Activated naive CD4-positive, alpha-beta T cell treated with anti-CD3 and anti-CD28 coated beads, Interleukin-2, amount 50 U/mL, for 24 hours (primary cell): ENCODE results near the gene CD44.

Source experiments
- H3K27ac Mint-ChIP-seq: one replicate; pipeline ENCODE4 v1.8.0; 2021; ENCODE audit warnings: mild to moderate bottlenecking, mixed read lengths
- H3K27me3 Mint-ChIP-seq: one replicate; pipeline ENCODE4 v1.8.0; 2021; ENCODE audit warnings: mixed read lengths
- H3K36me3 Mint-ChIP-seq: one replicate; pipeline ENCODE4 v1.8.0; 2021; ENCODE audit warnings: mixed read lengths
- H3K4me1 Mint-ChIP-seq: one replicate; pipeline ENCODE4 v1.8.0; 2021; ENCODE audit warnings: mixed read lengths
- H3K4me3 Mint-ChIP-seq: one replicate; pipeline ENCODE4 v1.8.0; 2021; ENCODE audit warnings: mild to moderate bottlenecking, mixed read lengths
- H3K9me3 Mint-ChIP-seq: one replicate; pipeline ENCODE4 v1.8.0; 2021; ENCODE audit warnings: mixed read lengths

CD44 gene

DNA sequence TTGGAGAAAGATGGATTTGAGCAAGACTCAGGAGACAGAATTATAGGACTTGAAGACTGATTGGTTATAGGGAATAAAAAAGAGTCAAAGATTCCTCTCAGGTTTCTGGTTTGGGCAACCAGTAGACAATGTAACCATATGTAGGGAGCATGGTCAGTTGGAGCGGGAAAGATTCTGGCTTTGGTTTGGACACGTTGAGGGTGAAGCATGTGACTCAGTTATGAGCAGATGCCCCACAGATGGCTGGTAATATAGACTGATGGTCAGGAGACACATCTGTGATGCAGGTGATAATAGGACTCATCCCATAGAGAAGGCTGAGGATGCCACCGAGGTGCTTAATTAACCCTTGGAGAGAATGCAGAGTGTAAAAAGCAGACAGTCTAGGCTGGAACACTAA lies 132.1 kb downstream of the CD44 start:
- H3K9me3 Mint-ChIP-seq, result peaks cover 8% of the 10 kb centered on the region
- no peaks in the 10 kb centered on the region for H3K27me3 Mint-ChIP-seq
- no peaks in the 10 kb centered on the region for H3K36me3 Mint-ChIP-seq
- peaks cover 62% of the 10 kb centered on the region for H3K4me1 Mint-ChIP-seq
- H3K4me3 Mint-ChIP-seq, result no peak overlapping the region
- peak overlapping the region; percentile 32 for H3K27ac Mint-ChIP-seq

DNA sequence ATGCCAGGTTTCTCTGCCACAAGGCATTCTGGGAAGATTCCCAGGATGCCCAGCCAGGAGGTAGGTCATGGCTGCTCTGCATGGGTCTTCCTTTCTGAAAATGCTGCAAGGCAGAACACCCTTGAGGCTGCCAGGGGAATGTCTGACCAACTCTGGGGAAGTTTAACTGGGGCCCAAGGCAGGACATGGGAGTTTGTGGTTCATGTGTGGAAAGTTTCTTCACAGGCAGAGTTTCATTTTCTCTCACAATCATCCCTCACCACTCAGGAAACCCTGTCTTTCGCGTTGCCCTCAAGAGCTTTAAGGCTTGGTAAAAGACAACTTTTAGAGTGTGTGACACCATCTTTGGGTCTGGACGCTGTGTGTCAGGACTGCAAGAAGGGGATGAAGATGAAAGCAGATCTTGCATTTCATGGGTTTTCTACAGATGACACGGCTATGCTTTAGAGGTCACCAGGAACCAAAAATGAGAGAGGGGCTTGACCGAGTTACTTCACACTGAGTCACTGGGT lies 133.5 kb downstream of the CD44 start:
- peaks cover 8% of the 10 kb centered on the region for H3K9me3 Mint-ChIP-seq
- H3K27me3 Mint-ChIP-seq, result no peaks in the 10 kb centered on the region
- H3K27ac Mint-ChIP-seq, result peak overlapping the region; percentile 79
- peak overlapping the region; percentile 51 for H3K4me3 Mint-ChIP-seq
- peaks cover 58% of the 10 kb centered on the region for H3K4me1 Mint-ChIP-seq
- H3K36me3 Mint-ChIP-seq, result no peaks in the 10 kb centered on the region

GRCh38 chr11:35274909-35275785 lies 136.2 kb downstream of the CD44 start:
- Mint-ChIP-seq H3K4me1 (peaks cover 58% of the 10 kb centered on the region), H3K27me3 (no peaks in the 10 kb centered on the region), H3K4me3 (no peak overlapping the region)

GRCh38 chr11:35275786-35276170 lies 136.8 kb downstream of the CD44 start:
- H3K4me3 Mint-ChIP-seq, result no peak overlapping the region
- H3K9me3 Mint-ChIP-seq, result peaks cover 5% of the 10 kb centered on the region
- H3K27ac Mint-ChIP-seq, result no peak overlapping the region
- peaks cover 54% of the 10 kb centered on the region for H3K4me1 Mint-ChIP-seq
- H3K27me3 Mint-ChIP-seq, result no peaks in the 10 kb centered on the region
- H3K36me3 Mint-ChIP-seq, result no peaks in the 10 kb centered on the region

More at GRCh38 chr11:35274909-35275785, 136.2 kb downstream of the CD44 start:
- H3K9me3 Mint-ChIP-seq, result peaks cover 8% of the 10 kb centered on the region
- H3K27ac Mint-ChIP-seq, result no peak overlapping the region
- H3K36me3 Mint-ChIP-seq, result no peaks in the 10 kb centered on the region

GRCh38 chr11:35276396-35277145 lies 137.6 kb downstream of the CD44 start:
- Mint-ChIP-seq H3K36me3 (no peaks in the 10 kb centered on the region), H3K4me1 (peaks cover 47% of the 10 kb centered on the region), H3K4me3 (no peak overlapping the region), H3K27ac (no peak overlapping the region), H3K27me3 (no peaks in the 10 kb centered on the region), H3K9me3 (no peaks in the 10 kb centered on the region)

DNA sequence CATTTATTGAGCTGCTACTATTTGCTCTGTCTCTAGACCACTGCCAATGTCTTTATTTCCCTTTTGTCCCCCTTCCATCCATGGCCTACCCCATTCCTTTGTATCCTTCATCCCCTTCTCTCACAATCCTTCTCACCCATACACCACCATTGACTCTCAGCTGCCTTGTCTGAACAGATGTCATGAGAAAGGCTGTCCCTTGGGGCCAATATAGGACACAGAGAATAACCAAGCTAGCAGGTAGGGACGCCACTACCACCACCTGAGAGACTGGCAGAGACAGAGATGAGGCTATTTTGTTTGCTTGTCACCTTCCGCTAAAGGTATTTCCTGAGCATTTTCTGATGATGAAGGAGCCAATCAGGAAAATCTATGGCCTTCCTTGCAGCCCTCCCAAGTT lies 138.9 kb downstream of the CD44 start:
- Mint-ChIP-seq H3K4me1 (peaks cover 37% of the 10 kb centered on the region), H3K27me3 (no peaks in the 10 kb centered on the region), H3K36me3 (no peaks in the 10 kb centered on the region), H3K9me3 (no peaks in the 10 kb centered on the region), H3K4me3 (no peak overlapping the region), H3K27ac (no peak overlapping the region)

DNA sequence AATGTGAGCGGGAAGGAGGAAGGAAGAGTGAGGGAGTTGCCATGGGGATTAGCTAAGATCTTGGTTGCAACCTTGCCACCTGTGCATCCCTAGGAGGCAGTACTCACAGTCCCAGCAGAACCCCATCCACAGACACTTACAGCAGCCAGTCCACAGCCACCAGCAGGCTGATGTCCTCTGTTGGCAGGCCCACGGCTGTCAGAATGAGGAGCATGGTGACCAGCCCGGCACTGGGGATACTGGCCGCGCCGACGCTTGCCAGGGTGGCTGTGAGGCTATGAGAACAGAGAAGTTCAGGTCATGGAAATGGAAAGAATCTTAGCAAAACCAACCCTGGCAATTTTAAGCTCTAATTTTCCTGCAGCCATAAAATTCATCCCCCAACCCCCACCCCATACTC lies 141.8 kb downstream of the CD44 start:
- Mint-ChIP-seq H3K9me3 (no peaks in the 10 kb centered on the region), H3K4me1 (peaks cover 16% of the 10 kb centered on the region), H3K4me3 (no peak overlapping the region)

GRCh38 chr11:35281169-35281688 lies 142.3 kb downstream of the CD44 start:
- Mint-ChIP-seq H3K27ac (no peak overlapping the region), H3K9me3 (no peaks in the 10 kb centered on the region), H3K27me3 (no peaks in the 10 kb centered on the region), H3K4me1 (peaks cover 11% of the 10 kb centered on the region), H3K4me3 (no peak overlapping the region), H3K36me3 (no peaks in the 10 kb centered on the region)

More for the DNA sequence above, 141.8 kb downstream of the CD44 start:
- no peaks in the 10 kb centered on the region for H3K27me3 Mint-ChIP-seq
- no peaks in the 10 kb centered on the region for H3K36me3 Mint-ChIP-seq
- no peak overlapping the region for H3K27ac Mint-ChIP-seq
